Fibroblast of skin of right quadriceps (primary cell): ENCODE results near the gene SERINC5.
A peak's percentile ranks its signal among the peaks of the same experiment; 100 is the strongest.
"Not testable (repeated sequence)": the region's sequence is repeated elsewhere in the genome, so short reads cannot be mapped to it uniquely, and the experiment has no call there.

ENCODE experiments used
- DNase-seq: peaks from one replicate; pipeline ENCODE4 v3.0.0-alpha.2; 2013

SERINC5 gene

GRCh38 chr5:80194468-80194867 lies 61.4 kb downstream of the SERINC5 start:
- DNase-seq, result no peak

GRCh38 chr5:80193401-80193800 lies 62.4 kb downstream of the SERINC5 start:
- DNase-seq, result no peak

GRCh38 chr5:80192507-80193241 lies 63.2 kb downstream of the SERINC5 start:
- DNase-seq, result peak; percentile 13

- no peak for DNase-seq
These were observed 63.9 kb downstream of the SERINC5 start for GRCh38 chr5:80191991-80192398.

GRCh38 chr5:80191397-80191796 lies 64.5 kb downstream of the SERINC5 start:
- no peak for DNase-seq

GRCh38 chr5:80190960-80191359 lies 64.9 kb downstream of the SERINC5 start:
- no peak for DNase-seq

GRCh38 chr5:80189701-80190100 lies 66.1 kb downstream of the SERINC5 start:
- no peak for DNase-seq

- no peak for DNase-seq
These were observed 66.6 kb downstream of the SERINC5 start for GRCh38 chr5:80189201-80189600.

- no peak for DNase-seq
These were observed 68.3 kb downstream of the SERINC5 start for GRCh38 chr5:80187421-80188090.

- not testable (repeated sequence) for DNase-seq
These were observed 70.3 kb downstream of the SERINC5 start for GRCh38 chr5:80185535-80185934.

GRCh38 chr5:80185095-80185494 lies 70.8 kb downstream of the SERINC5 start:
- DNase-seq, result no peak

GRCh38 chr5:80184235-80185023 lies 71.4 kb downstream of the SERINC5 start:
- no peak for DNase-seq

GRCh38 chr5:80183728-80184234 lies 72.1 kb downstream of the SERINC5 start:
- not testable (repeated sequence) for DNase-seq

- no peak for DNase-seq
These were observed 72.9 kb downstream of the SERINC5 start for GRCh38 chr5:80182809-80183580.

- DNase-seq, result no peak
These were observed 74.1 kb downstream of the SERINC5 start for GRCh38 chr5:80181618-80182211.

- no peak for DNase-seq
These were observed 78.6 kb downstream of the SERINC5 start for GRCh38 chr5:80177236-80177635.

- DNase-seq, result no peak
These were observed 80.5 kb downstream of the SERINC5 start for GRCh38 chr5:80175337-80175736.

GRCh38 chr5:80174790-80175189 lies 81.1 kb downstream of the SERINC5 start:
- DNase-seq, result no peak

- DNase-seq, result no peak
These were observed 83.7 kb downstream of the SERINC5 start for GRCh38 chr5:80172067-80172695.

- no peak for DNase-seq
These were observed 85.7 kb downstream of the SERINC5 start for GRCh38 chr5:80170117-80170535.

GRCh38 chr5:80168388-80169028 lies 87.3 kb downstream of the SERINC5 start:
- no peak for DNase-seq
